ENCODE data around the gene SOX18.

Gene SOX18

GRCh38 chr20:64080013-64080812, 30.8 kb upstream of the SOX18 start, which contains the start of gene OPRL1:
TSS of gene OPRL1 (plus strand) at chr20:64080082. CDS start at chr20:64092721, 12,639 bp downstream.
- no peak; the same call in none of the 3 replicates for ATAC-seq
- no peak for TF ChIP-seq ZNF70 (CRISPR knock-in tag; IDR thresholded peaks at IDR 0.05)
- no peak for TF ChIP-seq TOX (CRISPR knock-in tag; IDR thresholded peaks at IDR 0.05; ENCODE audit: borderline replicate concordance)
- no peak for TF ChIP-seq PPARA (CRISPR knock-in tag; IDR thresholded peaks at IDR 0.05; ENCODE audit: borderline replicate concordance)
- no peak for TF ChIP-seq CREB5 (CRISPR knock-in tag; IDR thresholded peaks at IDR 0.05; ENCODE audit: low read depth)
- no peak for TF ChIP-seq ZFP3 (CRISPR knock-in tag; IDR thresholded peaks at IDR 0.05)
- no peak for TF ChIP-seq RARB (CRISPR knock-in tag; IDR thresholded peaks at IDR 0.05)
- TF ChIP-seq CSRNP3 (CRISPR knock-in tag; IDR thresholded peaks at IDR 0.05): no peak
- TF ChIP-seq, protein P1, sequence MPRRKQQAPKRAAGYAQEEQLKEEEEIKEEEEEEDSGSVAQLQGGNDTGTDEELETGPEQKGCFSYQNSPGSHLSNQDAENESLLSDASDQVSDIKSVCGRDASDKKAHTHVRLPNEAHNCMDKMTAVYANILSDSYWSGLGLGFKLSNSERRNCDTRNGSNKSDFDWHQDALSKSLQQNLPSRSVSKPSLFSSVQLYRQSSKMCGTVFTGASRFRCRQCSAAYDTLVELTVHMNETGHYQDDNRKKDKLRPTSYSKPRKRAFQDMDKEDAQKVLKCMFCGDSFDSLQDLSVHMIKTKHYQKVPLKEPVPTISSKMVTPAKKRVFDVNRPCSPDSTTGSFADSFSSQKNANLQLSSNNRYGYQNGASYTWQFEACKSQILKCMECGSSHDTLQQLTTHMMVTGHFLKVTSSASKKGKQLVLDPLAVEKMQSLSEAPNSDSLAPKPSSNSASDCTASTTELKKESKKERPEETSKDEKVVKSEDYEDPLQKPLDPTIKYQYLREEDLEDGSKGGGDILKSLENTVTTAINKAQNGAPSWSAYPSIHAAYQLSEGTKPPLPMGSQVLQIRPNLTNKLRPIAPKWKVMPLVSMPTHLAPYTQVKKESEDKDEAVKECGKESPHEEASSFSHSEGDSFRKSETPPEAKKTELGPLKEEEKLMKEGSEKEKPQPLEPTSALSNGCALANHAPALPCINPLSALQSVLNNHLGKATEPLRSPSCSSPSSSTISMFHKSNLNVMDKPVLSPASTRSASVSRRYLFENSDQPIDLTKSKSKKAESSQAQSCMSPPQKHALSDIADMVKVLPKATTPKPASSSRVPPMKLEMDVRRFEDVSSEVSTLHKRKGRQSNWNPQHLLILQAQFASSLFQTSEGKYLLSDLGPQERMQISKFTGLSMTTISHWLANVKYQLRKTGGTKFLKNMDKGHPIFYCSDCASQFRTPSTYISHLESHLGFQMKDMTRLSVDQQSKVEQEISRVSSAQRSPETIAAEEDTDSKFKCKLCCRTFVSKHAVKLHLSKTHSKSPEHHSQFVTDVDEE (CRISPR knock-in tag; IDR thresholded peaks at IDR 0.05): no peak
- no peak for TF ChIP-seq GLIS3 (CRISPR knock-in tag; IDR thresholded peaks at IDR 0.05)

DNA sequence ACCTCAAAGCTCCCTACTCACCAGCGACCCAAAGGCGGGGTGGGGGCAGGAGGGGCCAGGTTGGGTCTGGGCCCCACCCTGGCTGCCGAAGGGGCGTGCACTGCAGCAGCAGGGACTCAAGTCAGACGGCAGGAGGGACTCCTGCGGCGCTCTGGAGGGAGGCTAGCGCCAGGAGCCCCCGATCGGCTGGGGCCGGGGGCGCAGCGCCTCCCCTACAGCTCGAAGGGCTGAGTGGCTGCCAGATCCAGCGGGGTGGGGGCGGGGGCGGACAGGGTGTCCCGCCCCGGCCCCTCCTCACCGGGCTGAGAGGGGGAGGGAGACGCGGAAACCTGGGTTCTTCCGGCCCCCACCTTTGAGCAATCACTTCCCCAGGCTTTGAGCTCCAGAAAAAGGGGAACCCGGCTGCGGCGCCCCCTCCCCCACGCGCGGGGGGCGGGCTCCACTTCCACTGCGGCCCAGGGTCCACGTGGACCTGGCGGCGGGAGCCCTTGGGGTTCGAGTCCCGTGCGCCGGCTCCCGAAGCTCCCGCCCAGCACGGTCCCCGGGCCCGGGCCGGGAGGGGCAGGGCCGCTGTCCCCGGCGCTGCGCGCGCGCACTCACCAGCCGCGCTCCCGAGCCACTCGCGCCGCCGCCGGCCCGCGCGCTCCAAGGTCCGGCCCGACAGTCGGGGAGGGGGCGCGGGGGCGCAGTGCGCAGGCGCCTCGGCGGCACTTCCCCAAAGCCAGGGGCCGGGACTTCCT, 30.0 kb upstream of the SOX18 start, which contains the start of gene RGS19:
TSS of gene RGS19 (minus strand) at position 246 of the 740 bp plus-strand sequence. CDS start 2,632 bp downstream, outside the sequence.
- TF ChIP-seq RARB (CRISPR knock-in tag; IDR thresholded peaks at IDR 0.05) (no peak), TOX (CRISPR knock-in tag; IDR thresholded peaks at IDR 0.05; ENCODE audit: borderline replicate concordance) (no peak), SNAI2 (CRISPR knock-in tag; IDR thresholded peaks at IDR 0.05) (no peak), ARNTL (CRISPR knock-in tag; IDR thresholded peaks at IDR 0.05; ENCODE audit: borderline replicate concordance, low read depth) (no peak), CSDC2 (CRISPR knock-in tag; IDR thresholded peaks at IDR 0.05) (no peak), ZC3H10 (CRISPR knock-in tag; IDR thresholded peaks at IDR 0.05) (no peak), CSRNP3 (CRISPR knock-in tag; IDR thresholded peaks at IDR 0.05) (no peak), ZNF565 (CRISPR knock-in tag; conservative IDR thresholded peaks at IDR 0.05; ENCODE audit: low read depth) (no peak), OSR1 (CRISPR knock-in tag; IDR thresholded peaks at IDR 0.05) (no peak), CREB5 (CRISPR knock-in tag; IDR thresholded peaks at IDR 0.05; ENCODE audit: low read depth) (no peak), GLIS3 (CRISPR knock-in tag; IDR thresholded peaks at IDR 0.05) (no peak), BACH2 (CRISPR knock-in tag; IDR thresholded peaks at IDR 0.05; ENCODE audit: borderline replicate concordance) (no peak), ZFP3 (CRISPR knock-in tag; IDR thresholded peaks at IDR 0.05) (no peak), ZNF70 (CRISPR knock-in tag; IDR thresholded peaks at IDR 0.05) (no peak), POU6F1 (CRISPR knock-in tag; IDR thresholded peaks at IDR 0.05; ENCODE audit: borderline replicate concordance, low read depth) (no peak), ISL1 (CRISPR knock-in tag; IDR thresholded peaks at IDR 0.05) (no peak), ZFP30 (CRISPR knock-in tag; IDR thresholded peaks at IDR 0.05) (no peak)
- TF ChIP-seq, protein P2, sequence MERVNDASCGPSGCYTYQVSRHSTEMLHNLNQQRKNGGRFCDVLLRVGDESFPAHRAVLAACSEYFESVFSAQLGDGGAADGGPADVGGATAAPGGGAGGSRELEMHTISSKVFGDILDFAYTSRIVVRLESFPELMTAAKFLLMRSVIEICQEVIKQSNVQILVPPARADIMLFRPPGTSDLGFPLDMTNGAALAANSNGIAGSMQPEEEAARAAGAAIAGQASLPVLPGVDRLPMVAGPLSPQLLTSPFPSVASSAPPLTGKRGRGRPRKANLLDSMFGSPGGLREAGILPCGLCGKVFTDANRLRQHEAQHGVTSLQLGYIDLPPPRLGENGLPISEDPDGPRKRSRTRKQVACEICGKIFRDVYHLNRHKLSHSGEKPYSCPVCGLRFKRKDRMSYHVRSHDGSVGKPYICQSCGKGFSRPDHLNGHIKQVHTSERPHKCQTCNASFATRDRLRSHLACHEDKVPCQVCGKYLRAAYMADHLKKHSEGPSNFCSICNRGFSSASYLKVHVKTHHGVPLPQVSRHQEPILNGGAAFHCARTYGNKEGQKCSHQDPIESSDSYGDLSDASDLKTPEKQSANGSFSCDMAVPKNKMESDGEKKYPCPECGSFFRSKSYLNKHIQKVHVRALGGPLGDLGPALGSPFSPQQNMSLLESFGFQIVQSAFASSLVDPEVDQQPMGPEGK (CRISPR knock-in tag; IDR thresholded peaks at IDR 0.05; ENCODE audit: borderline replicate concordance): no peak; the same call in 1 of the 2 replicates
- TF ChIP-seq, protein P1 (CRISPR knock-in tag; IDR thresholded peaks at IDR 0.05): no peak
- peak; percentile 54 for ATAC-seq
